CD4-positive, alpha-beta T cell treated with Interleukin-1 beta for 1 hour (primary cell): ENCODE measurements around the gene RBM28.
A peak's percentile ranks its signal among the peaks of the same experiment; 100 is the strongest.

Experiments used
- DNase-seq, 2 donors: peaks; one replicate each; pipeline ENCODE4 v3.0.0-alpha.2; 2020 to 2022

The RBM28 gene

DNA sequence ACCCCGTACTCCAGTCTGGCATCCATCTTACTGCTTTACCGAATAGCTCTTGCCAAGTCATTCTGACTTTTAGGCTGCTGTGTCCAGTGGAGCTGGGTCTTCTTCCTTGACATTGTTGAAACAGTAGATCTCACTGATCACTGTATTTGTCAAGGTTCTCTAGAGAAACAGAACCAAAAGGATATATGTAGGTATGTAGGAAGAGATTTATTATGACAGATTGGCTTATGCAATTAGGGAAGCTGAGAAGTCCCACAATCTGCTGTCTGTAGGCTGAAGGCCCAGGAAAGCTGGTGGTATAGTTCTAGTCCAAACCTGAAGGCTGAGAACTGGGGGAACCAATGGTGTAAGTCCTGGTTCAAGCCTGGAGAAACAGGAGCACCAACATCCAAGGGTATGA lies 29.9 kb upstream of the RBM28 start:
- DNase-seq: no peak

DNA sequence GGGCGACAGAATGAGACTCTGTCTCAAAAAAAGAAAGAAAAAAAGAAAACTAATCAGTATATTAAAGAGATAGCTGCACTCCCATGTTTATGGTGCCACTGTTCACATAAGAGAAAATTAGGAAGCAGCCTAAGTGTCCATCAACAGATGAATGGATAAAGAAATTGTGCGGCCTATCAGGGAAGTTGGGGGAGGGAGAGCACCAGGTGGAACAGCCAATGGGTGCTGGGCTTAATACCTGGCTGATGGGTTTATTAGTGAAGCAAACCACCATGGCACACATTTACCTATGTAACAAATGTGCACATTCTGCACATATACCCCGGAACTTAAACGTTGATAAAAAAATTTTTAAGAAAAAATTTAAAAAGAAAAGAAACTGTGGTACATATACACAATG lies 26.8 kb upstream of the RBM28 start:
- DNase-seq: no peak

GRCh38 chr7:128366986-128367385 lies 23.3 kb upstream of the RBM28 start:
- no peak for DNase-seq

DNA sequence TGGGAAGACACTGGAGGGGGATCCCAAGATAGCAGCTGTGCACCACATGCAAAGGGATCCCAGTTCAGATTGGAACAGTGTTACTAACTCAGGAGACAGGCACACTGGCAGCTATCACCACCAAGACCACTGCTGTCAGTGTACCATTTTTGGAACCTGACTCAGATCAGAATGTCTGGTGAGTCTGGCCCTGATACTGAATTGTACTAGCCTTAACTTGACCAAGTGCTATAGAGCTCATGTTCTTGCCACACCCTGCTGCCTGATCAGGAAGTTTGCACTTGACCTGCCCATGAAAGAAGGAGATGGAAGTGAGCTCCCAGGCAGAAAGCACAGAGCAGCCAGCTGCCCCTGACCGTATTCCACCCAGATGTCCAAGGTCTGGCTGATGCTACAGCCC lies 22.6 kb upstream of the RBM28 start:
- no peak for DNase-seq

- DNase-seq: no peak
These were observed 21.7 kb upstream of the RBM28 start for GRCh38 chr7:128365432-128365831.

GRCh38 chr7:128364166-128364870 lies 20.6 kb upstream of the RBM28 start:
- no peak for DNase-seq

- DNase-seq: no peak
These were observed 19.6 kb upstream of the RBM28 start for GRCh38 chr7:128363261-128363721.

- no peak for DNase-seq
These were observed 19.0 kb upstream of the RBM28 start for GRCh38 chr7:128362670-128363069.

- peak; percentile 45 to 56 for DNase-seq
These were observed 18.0 kb upstream of the RBM28 start, which contains the start of gene PRRT4 for GRCh38 chr7:128361411-128362379. Gene PRRT4, minus strand, starts transcription at chr7:128361690.

- no peak for DNase-seq
These were observed 16.6 kb upstream of the RBM28 start for GRCh38 chr7:128360359-128360678.

GRCh38 chr7:128359939-128360338 lies 16.2 kb upstream of the RBM28 start:
- no peak for DNase-seq

DNA sequence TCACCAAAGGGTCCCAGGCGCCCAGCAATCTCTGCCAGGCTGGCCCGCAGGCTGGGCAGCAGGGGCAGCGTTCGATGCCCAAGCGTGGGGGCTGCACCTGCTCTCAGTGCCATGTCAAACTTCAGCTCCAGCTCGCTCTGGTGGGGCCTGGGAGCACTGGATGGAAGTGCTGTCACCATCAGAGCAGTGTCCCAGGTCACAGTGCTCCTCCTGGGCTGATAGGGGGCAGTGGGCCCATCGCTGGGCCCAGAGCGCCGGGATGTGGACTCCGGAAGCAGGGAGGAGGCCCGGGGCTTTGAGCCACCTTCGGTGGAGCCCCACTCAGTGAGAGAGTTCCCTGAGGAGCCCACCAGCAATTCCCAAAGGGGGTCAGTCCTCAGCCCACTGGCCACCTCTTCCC lies 15.6 kb upstream of the RBM28 start:
- no peak for DNase-seq

GRCh38 chr7:128358233-128358632 lies 14.5 kb upstream of the RBM28 start:
- no peak for DNase-seq

DNA sequence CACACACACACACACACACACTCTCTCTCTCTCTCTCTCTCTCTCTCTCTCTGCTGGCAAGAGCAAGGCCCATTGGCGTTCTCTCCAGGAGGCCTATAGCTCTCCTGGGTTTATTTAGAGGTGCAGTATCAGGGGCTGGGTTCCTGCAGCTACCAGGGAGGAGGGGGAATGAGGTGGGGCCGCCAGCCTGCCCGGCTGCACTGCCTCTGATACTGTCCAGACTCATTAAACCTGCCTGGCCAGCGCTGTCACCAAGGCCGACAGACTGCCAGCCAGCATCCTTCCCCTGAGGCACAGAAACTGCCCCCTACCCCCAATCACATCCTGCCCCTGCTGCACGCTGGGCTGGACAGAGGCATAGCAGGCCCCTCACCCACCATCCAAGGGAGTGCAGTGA lies 13.5 kb upstream of the RBM28 start:
- DNase-seq: no peak

DNA sequence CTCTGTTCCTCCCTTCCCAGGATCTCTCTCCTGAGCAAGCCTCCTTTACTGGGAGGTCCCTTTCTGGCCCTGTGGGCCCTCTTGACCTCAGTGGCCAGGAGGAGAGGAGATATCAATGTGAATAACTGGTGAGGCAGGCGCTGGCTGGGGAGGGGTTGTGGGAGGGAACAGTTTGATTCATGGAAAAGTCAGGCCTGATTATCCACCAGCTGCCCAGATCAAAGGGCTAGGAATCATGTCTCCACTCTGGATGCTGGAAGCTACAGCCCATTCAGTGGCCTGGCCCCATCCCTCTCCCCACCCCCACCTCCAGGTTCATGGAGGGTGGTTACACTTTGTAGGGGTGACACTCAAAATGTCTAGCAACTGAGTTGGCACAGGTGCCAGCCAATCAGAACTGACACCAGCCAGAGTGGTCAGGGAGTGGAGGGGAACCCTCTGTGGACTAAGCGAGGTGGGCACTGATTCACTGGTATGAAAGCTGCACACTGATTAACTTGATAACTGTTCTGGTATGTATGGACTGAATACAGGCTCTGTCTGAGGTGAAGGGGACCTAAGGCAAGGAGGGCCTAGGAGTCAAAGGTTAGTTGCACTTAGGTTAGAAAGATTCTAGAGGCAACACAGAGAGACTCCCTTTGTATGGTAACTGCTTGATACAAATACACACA lies 13.0 kb upstream of the RBM28 start:
- DNase-seq: no peak

DNA sequence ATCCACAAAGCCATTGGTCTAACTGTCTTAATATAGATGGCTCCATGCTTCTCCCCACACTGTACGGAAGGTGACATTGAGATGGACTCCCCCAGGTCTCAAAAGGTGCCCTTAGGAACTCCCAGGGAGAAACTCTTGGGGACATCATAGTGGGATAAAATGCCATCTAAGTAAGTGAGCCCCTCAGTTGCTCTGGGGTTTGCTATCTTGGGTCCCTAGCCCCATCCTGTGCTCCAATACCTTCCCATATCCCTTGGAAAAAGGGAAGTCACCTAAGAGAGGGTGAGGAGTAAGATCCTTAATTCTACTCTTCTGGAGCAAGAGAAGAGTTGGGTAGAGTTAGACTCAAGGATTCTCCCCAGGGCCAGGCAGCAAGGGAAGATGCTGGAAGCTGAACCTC lies 9.9 kb upstream of the RBM28 start:
- DNase-seq: no peak

GRCh38 chr7:128353189-128353588 lies 9.5 kb upstream of the RBM28 start:
- DNase-seq: no peak

DNA sequence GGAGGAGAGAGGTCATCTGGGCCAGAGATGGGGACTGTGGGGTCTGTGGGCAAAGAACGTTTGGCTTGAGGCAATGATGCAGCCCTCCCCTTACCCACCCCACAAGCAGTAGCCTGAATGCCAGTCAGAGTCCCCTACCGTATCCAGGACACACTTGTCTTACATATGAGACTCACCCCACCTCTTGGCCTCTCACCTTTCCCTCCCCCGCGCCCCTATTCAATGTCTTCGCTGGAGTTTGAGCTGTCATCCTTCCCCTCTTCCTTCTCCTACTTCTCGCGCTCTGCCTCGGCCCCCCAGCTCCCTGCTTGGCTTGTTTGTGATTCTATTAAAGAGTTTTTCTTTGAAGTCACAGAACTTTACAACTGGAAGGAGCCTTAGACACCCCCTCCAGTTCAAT lies 8.9 kb upstream of the RBM28 start:
- no peak for DNase-seq

GRCh38 chr7:128352153-128352537 lies 8.4 kb upstream of the RBM28 start:
- DNase-seq: peak in 1 of 2 donors; percentile 40

DNA sequence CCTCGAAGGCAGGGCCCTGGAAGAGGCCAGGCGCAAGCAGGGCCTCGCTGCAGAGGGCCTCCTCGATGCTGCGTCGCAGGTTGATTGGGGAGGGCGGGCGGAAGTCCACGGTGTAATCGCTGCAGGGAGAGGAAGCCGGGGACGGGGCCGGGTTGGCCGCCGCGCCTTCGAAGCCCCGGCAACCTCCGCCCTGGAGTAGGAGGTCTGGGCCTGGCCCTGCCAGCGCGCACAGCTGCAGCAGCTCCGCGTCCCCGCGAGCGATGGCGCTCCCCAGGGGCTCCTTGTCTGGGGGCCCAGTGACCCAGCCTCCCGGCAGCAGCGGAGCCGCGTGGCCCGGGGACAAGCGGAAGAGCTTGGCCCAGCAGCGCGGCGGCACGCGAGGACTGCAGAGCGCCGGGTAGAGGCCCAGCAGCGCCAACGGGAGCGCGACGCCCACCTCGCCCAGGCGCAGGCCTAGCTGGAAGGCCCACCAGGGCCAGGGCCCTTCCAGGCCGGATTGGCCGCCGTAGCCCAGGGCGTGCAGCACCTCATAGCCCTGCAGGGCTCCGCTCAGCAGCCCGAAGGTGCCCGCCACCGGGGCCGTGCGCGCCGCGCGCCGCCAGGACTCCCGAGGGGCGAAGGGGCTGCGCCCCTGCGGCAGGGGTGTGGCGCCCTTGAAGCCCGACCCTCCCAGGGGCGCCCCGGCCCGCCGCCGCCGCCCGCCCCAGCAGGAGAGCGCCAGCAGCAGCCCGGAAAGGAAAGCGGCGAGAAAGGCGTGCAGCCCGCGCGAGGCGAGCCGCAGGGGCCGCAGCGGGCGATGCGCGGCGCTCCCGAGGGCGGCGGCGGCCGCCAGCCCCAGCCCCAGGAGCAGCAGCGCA lies 7.8 kb upstream of the RBM28 start:
- DNase-seq: no peak

GRCh38 chr7:128350708-128351295 lies 7.1 kb upstream of the RBM28 start:
- DNase-seq: no peak

DNA sequence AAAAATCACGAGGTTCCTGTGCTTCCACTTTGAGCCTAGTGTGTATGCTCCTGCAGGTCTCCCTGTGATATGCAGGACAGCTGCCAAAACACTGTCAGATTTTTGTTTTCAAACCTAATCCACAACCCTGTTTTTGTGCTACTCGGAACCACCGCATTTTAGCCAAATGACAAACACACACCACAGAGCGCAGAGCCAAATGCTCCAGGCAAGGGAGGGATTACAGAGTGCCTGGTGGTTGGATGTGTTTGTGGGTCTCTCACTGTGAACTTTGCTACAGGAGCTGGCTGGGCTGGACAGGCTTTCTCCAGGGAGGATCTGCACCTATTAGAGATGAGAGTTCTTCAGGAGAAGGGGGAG lies 5.7 kb upstream of the RBM28 start:
- DNase-seq: no peak
